ENCODE measurements around the gene SCUBE3. TPM values are rescaled to one million over a fixed set of nuclear protein-coding genes. Genes with fewer than 3 reads are reported as not detected.

The SCUBE3 gene
- total and polyA plus RNA-seq, 4 experiments from 2014 or later, result 0.03 to 0.08 TPM; not detected in 2

DNA sequence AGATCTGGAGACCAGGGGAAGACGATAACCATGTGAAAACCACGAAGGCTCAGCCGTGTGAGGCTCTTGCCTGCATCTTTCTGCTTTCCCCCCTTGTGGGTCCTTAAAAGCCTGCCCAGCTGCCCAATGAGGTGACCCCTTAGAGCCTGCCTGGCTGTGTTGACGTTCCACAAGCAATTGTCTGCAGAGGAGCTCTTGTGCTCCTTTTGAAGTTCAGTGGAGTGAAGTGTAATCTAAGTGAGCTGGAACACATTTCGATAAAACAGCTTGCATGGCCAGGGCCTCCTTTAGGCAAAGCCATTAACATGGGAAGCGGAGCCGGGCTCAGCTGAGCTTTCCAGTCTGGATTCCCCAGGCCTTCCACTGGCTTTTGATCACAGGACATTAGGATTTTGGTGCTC is 45.3 kb upstream of the SCUBE3 start:
- Mint-ChIP-seq H3K27ac (no peak overlapping the region), H3K9me3 (peaks cover 0 to 5% (median 0%) of the 10 kb centered on the region in 8 donors), H3K4me1 (peaks cover 3 to 6% (median 5%) of the 10 kb centered on the region in 4 donors), H3K36me3 (no peaks in the 10 kb centered on the region), H3K27me3 (peaks cover 2 to 10% of the 10 kb centered on the region in 2 donors), H3K4me3 (no peak overlapping the region)
- Histone ChIP-seq H3K9me3 (ENCODE audit: control insufficient read depth in 1 of 2, low read length in 2 of 2) (no peaks in the 10 kb centered on the region), H3K27ac (ENCODE audit: low read depth, low read length) (no peak overlapping the region), H3K4me3 (ENCODE audit: low read length in 2 of 2) (no peak overlapping the region), H3K36me3 (ENCODE audit: insufficient read depth, low read length) (no peaks in the 10 kb centered on the region), H3K4me1 (ENCODE audit: insufficient read depth, low read length) (peaks cover 3% of the 10 kb centered on the region), H3K27me3 (ENCODE audit: insufficient read depth, low read length) (no peaks in the 10 kb centered on the region)
- CTCF ChIA-PET (ENCODE audit: partially characterized antibody), result interaction anchor here (1.1 kb wide), 1 partner anchor 29 kb away, joined by 4 read pairs; no protein-coding TSS in a partner anchor
- no peak for DNase-seq
- POLR2A ChIA-PET (ENCODE audit: partially characterized antibody), result interaction anchor here (0.6 kb wide), 1 partner anchor 30 kb away, joined by 4 read pairs; no protein-coding TSS in a partner anchor
- intact Hi-C loops (cut with micrococcal nuclease), result no loop called here

DNA sequence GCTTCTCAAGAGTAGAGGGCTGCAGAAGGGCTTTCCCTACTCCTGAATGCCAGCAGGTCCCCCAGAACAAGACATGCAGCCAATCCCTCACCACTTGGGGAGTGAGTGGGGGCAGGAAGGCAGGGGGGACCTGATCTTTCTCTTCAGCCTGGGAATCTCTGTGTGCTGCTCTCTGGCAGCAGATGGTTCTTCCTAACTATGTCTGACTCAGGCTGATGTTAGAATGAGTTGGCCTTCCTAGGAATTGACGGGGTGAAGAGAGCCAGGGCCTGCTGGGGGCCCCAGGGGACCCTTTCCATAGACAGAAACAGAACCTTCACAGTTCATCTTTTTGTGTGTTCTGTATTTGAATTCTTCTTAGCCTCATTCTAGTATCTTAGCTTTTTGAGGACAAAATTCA is 43.6 kb upstream of the SCUBE3 start:
- H3K27ac Mint-ChIP-seq, result no peak overlapping the region
- ChIA-PET CTCF (ENCODE audit: partially characterized antibody) (no interaction called here), POLR2A (ENCODE audit: partially characterized antibody) (no interaction called here)

DNA sequence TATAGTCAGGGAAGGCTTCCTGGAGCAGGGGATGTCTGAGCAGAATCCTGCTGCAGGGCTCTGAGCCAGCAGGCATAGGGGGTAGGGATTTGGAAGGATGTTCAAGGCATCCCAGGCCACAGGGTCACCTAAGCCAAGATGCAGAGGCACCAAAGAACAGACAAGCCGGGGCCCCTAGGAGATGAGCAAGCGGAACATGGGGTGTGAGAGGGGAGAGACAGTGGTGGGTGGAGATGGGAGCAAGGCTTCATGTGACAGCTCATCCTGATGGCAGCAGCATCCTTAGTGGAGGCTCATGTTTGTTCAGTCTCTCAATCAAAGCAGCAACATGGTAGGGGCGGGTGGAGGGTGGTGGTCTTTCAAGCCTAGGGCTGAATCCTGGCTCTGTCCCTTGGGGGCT is 42.9 kb upstream of the SCUBE3 start:
- H3K9me3 ChIP-seq (ENCODE audit: control insufficient read depth in 1 of 2, low read length in 2 of 2), result no peaks in the 10 kb centered on the region
- ChIA-PET POLR2A (ENCODE audit: partially characterized antibody) (no interaction called here), CTCF (ENCODE audit: partially characterized antibody) (no interaction called here)
- no peaks in the 10 kb centered on the region for H3K36me3 ChIP-seq (ENCODE audit: insufficient read depth, low read length)
- H3K4me1 ChIP-seq (ENCODE audit: insufficient read depth, low read length), result peaks cover 10% of the 10 kb centered on the region
- H3K4me1 Mint-ChIP-seq, result peaks cover 10 to 14% (median 12%) of the 10 kb centered on the region in 4 donors
- H3K27me3 Mint-ChIP-seq, result peaks cover 4 to 8% of the 10 kb centered on the region in 2 donors
- no peak overlapping the region for H3K4me3 ChIP-seq (ENCODE audit: low read length in 2 of 2)
- intact Hi-C loops (cut with micrococcal nuclease), result no loop called here
- H3K36me3 Mint-ChIP-seq, result no peaks in the 10 kb centered on the region
- H3K27ac ChIP-seq (ENCODE audit: low read depth, low read length), result no peak overlapping the region
- peaks cover 0 to 5% (median 0%) of the 10 kb centered on the region in 8 donors for H3K9me3 Mint-ChIP-seq
- no peak overlapping the region for H3K27ac Mint-ChIP-seq
- DNase-seq, result no peak
- H3K4me3 Mint-ChIP-seq, result no peak overlapping the region
- H3K27me3 ChIP-seq (ENCODE audit: insufficient read depth, low read length), result no peaks in the 10 kb centered on the region

More for the DNA sequence above, 43.6 kb upstream of the SCUBE3 start:
- Mint-ChIP-seq H3K36me3 (no peaks in the 10 kb centered on the region), H3K4me1 (peaks cover 10 to 14% (median 12%) of the 10 kb centered on the region in 4 donors), H3K9me3 (peaks cover 0 to 5% (median 0%) of the 10 kb centered on the region in 8 donors), H3K27me3 (peaks cover 2 to 6% of the 10 kb centered on the region in 2 donors), H3K4me3 (no peak overlapping the region)
- DNase-seq, result no peak
- H3K27me3 ChIP-seq (ENCODE audit: insufficient read depth, low read length), result no peaks in the 10 kb centered on the region
- no peaks in the 10 kb centered on the region for H3K36me3 ChIP-seq (ENCODE audit: insufficient read depth, low read length)
- H3K4me1 ChIP-seq (ENCODE audit: insufficient read depth, low read length), result peaks cover 10% of the 10 kb centered on the region
- H3K9me3 ChIP-seq (ENCODE audit: control insufficient read depth in 1 of 2, low read length in 2 of 2), result no peaks in the 10 kb centered on the region
- no peak overlapping the region for H3K4me3 ChIP-seq (ENCODE audit: low read length in 2 of 2)
- no peak overlapping the region for H3K27ac ChIP-seq (ENCODE audit: low read depth, low read length)
- intact Hi-C loops (cut with micrococcal nuclease), result no loop called here

DNA sequence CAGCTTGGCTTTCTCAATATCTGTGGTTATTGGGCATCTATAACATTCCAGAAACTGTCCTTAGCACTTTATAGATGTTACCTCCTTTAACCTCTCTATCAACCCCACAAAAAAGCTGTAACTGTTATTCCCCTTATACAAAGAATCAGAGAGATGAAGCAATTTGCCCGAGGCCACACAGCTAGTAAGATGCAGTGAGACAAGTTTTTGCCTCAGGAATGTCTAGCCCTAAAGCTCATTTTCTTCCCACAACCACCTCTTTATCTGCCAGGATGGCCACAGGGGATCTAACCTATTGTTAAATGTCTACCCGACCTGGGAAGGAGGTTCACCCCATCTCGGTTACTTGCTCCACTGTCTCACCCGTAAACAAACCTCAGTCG is 40.7 kb upstream of the SCUBE3 start:
- Histone ChIP-seq H3K27me3 (ENCODE audit: insufficient read depth, low read length) (no peaks in the 10 kb centered on the region), H3K9me3 (ENCODE audit: control insufficient read depth in 1 of 2, low read length in 2 of 2) (no peaks in the 10 kb centered on the region), H3K4me1 (ENCODE audit: insufficient read depth, low read length) (peaks cover 10% of the 10 kb centered on the region), H3K27ac (ENCODE audit: low read depth, low read length) (no peak overlapping the region), H3K4me3 (ENCODE audit: low read length in 2 of 2) (no peak overlapping the region), H3K36me3 (ENCODE audit: insufficient read depth, low read length) (no peaks in the 10 kb centered on the region)
- H3K27me3 Mint-ChIP-seq, result peaks cover 7 to 8% of the 10 kb centered on the region in 2 donors
- peaks cover 10 to 14% (median 12%) of the 10 kb centered on the region in 4 donors for H3K4me1 Mint-ChIP-seq
- H3K9me3 Mint-ChIP-seq, result peaks cover 0 to 5% (median under 1%) of the 10 kb centered on the region in 8 donors
- intact Hi-C loops (cut with micrococcal nuclease), result no loop called here
- DNase-seq, result no peak
- no peaks in the 10 kb centered on the region for H3K36me3 Mint-ChIP-seq
- H3K4me3 Mint-ChIP-seq, result peak overlapping the region in 1 of 8 donors; percentile 66
- H3K27ac Mint-ChIP-seq, result peak overlapping the region in 2 of 7 donors; percentile 3 to 51
- CTCF ChIA-PET (ENCODE audit: partially characterized antibody), result interaction anchor here (1.0 to 1.1 kb wide), 2 partner anchors 33 to 67 kb away, joined by 3 to 5 read pairs; no protein-coding TSS in a partner anchor
- POLR2A ChIA-PET (ENCODE audit: partially characterized antibody), result no interaction called here

DNA sequence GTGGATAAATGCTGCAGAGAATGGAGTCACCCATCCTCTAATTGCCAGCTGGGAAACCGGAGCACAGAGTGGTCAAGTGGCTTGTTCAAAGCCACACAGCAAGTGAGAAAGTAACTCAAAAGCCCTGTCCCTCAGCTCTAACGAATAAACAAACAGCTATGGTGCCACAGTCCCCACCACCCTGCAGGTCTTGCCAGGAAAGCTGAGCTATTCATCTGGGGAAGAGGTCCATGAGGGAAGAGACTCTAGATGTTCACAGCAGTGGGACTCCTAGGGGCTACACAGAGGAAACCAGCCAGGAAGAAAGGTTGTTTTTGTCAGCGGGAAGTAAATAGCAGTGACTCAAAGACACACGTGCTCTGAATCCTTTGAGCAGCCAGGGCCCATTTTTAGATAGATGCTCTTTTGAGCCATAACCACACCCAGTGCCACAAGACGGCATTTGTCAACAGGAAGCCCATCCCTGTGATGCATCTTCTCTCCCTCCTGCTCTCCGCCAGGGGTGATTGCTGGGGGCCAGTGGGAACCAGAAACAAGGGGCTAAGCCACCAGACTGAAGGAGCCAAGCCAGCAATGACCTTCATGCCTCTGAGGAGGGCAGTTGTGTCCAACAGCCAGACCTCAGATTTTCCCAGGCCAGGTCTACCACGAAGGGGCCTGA is 40.2 kb upstream of the SCUBE3 start:
- CTCF ChIA-PET (ENCODE audit: partially characterized antibody), result interaction anchor here (1.1 kb wide), 2 partner anchors 18 to 67 kb away, joined by 3 to 4 read pairs; no protein-coding TSS in a partner anchor
- H3K4me3 Mint-ChIP-seq, result peak overlapping the region in 1 of 8 donors; percentile 66
- H3K36me3 Mint-ChIP-seq, result no peaks in the 10 kb centered on the region
- H3K4me1 Mint-ChIP-seq, result peaks cover 10 to 14% (median 12%) of the 10 kb centered on the region in 4 donors
- no peak overlapping the region for H3K4me3 ChIP-seq (ENCODE audit: low read length in 2 of 2)
- peak in 3 of 5 donors; percentile 3 to 10 (median 8) for DNase-seq
- H3K4me1 ChIP-seq (ENCODE audit: insufficient read depth, low read length), result peaks cover 10% of the 10 kb centered on the region
- POLR2A ChIA-PET (ENCODE audit: partially characterized antibody), result no interaction called here
- no peak overlapping the region for H3K27ac ChIP-seq (ENCODE audit: low read depth, low read length)
- intact Hi-C loops (cut with micrococcal nuclease), result no loop called here
- peaks cover 0 to 5% (median under 1%) of the 10 kb centered on the region in 8 donors for H3K9me3 Mint-ChIP-seq
- peak overlapping the region in 5 of 7 donors; percentile 14 to 80 (median 51) for H3K27ac Mint-ChIP-seq
- H3K27me3 Mint-ChIP-seq, result peaks cover 7 to 8% of the 10 kb centered on the region in 2 donors
- H3K9me3 ChIP-seq (ENCODE audit: control insufficient read depth in 1 of 2, low read length in 2 of 2), result no peaks in the 10 kb centered on the region
- H3K36me3 ChIP-seq (ENCODE audit: insufficient read depth, low read length), result no peaks in the 10 kb centered on the region
- H3K27me3 ChIP-seq (ENCODE audit: insufficient read depth, low read length), result no peaks in the 10 kb centered on the region

DNA sequence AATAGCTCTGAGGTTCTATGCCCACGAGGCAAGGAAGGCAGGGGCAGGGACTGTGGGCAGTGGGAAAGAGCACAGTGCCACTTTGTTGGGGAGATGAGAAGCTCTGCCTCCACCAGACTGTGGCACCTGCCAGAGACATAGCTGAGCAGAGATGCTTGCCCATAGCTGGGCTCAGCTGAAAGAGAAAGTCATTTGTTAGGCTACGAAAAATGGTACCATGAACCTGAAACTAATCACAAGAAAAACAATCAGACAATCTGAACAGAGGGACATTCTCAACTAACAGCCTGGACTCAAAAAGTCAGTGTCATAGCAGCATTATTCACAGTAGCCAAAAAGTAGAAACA is 39.7 kb upstream of the SCUBE3 start:
- Histone ChIP-seq H3K27me3 (ENCODE audit: insufficient read depth, low read length) (no peaks in the 10 kb centered on the region), H3K4me3 (ENCODE audit: low read length in 2 of 2) (no peak overlapping the region), H3K36me3 (ENCODE audit: insufficient read depth, low read length) (no peaks in the 10 kb centered on the region), H3K9me3 (ENCODE audit: control insufficient read depth in 1 of 2, low read length in 2 of 2) (no peaks in the 10 kb centered on the region), H3K27ac (ENCODE audit: low read depth, low read length) (no peak overlapping the region), H3K4me1 (ENCODE audit: insufficient read depth, low read length) (peaks cover 10% of the 10 kb centered on the region)
- CTCF ChIA-PET (ENCODE audit: partially characterized antibody), result interaction anchor here (1.1 kb wide), 1 partner anchor 18 kb away, joined by 4 read pairs; no protein-coding TSS in a partner anchor
- Mint-ChIP-seq H3K4me3 (peak overlapping the region in 1 of 8 donors; percentile 41), H3K27ac (peak overlapping the region in 3 of 7 donors; percentile 14 to 51 (median 19)), H3K9me3 (peaks cover 0 to 5% (median under 1%) of the 10 kb centered on the region in 8 donors), H3K27me3 (peaks cover 7 to 8% of the 10 kb centered on the region in 2 donors), H3K36me3 (no peaks in the 10 kb centered on the region), H3K4me1 (peaks cover 10 to 14% (median 12%) of the 10 kb centered on the region in 4 donors)
- no peak for DNase-seq
- POLR2A ChIA-PET (ENCODE audit: partially characterized antibody), result no interaction called here
- intact Hi-C loops (cut with micrococcal nuclease), result no loop called here

DNA sequence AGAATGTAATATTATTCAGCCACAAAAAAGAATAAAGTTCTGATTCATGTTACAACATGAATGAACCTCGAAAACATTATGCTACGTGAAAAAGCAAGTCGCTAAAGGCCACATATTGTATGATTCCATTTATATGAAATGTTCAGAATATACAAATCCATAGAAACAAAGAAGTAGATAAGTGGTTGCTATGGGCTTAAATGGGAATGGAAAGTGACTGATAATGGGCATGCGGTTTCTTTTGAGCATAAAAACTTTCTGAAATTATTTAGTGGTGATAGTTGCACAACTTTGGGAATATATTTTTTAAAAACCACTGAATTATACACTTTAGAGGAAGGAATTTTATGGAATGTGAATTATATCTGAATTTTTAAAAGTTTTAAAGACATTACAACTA is 39.3 kb upstream of the SCUBE3 start:
- H3K27ac Mint-ChIP-seq, result no peak overlapping the region
- Histone ChIP-seq H3K36me3 (ENCODE audit: insufficient read depth, low read length) (no peaks in the 10 kb centered on the region), H3K27ac (ENCODE audit: low read depth, low read length) (no peak overlapping the region), H3K9me3 (ENCODE audit: control insufficient read depth in 1 of 2, low read length in 2 of 2) (no peaks in the 10 kb centered on the region), H3K4me3 (ENCODE audit: low read length in 2 of 2) (no peak overlapping the region), H3K27me3 (ENCODE audit: insufficient read depth, low read length) (no peaks in the 10 kb centered on the region), H3K4me1 (ENCODE audit: insufficient read depth, low read length) (peaks cover 10% of the 10 kb centered on the region)
- DNase-seq, result no peak
- no peaks in the 10 kb centered on the region for H3K36me3 Mint-ChIP-seq
- ChIA-PET POLR2A (ENCODE audit: partially characterized antibody) (no interaction called here), CTCF (ENCODE audit: partially characterized antibody) (interaction anchor here (1.1 kb wide), 1 partner anchor 19 kb away, joined by 4 read pairs; no protein-coding TSS in a partner anchor)
- peaks cover 7 to 8% of the 10 kb centered on the region in 2 donors for H3K27me3 Mint-ChIP-seq
- H3K4me3 Mint-ChIP-seq, result no peak overlapping the region
- H3K4me1 Mint-ChIP-seq, result peaks cover 10 to 14% (median 12%) of the 10 kb centered on the region in 4 donors
- peaks cover 0 to 2% (median under 1%) of the 10 kb centered on the region in 8 donors for H3K9me3 Mint-ChIP-seq
- intact Hi-C loops (cut with micrococcal nuclease), result no loop called here
